Stimulated activated CD8-positive, alpha-beta memory T cell treated with anti-CD3 and anti-CD28 coated beads, Interleukin-15, amount 100 ng/mL, for 24 hours (primary cell): Measurements from ENCODE around the gene DTNB.
"Not testable (repeated sequence)": the region's sequence is repeated elsewhere in the genome, so short reads cannot be mapped to it uniquely, and the experiment has no call there.

ENCODE experiments used
- DNase-seq: peaks from one replicate; pipeline ENCODE4 v3.0.0-alpha.2; 2020; ENCODE audit warnings: low read depth

The DTNB gene

DNA sequence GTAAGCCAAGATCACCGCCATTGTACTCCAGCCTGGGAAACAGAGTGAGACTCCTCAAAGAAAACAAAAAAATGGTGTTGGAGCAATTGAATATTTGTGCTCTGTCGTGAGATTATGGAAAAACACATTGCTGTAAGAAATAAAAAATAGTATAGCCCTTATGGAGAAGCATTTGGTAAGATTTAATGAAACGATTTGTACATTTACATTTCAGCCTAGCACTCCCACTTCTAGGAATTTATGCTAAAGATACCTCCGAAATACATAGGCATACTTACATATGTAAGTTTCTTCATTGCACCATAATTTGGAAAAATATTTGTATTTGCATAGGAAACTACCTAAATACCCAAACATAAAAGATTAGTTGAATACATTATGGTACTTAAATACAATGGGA is 8.7 kb upstream of the DTNB start:
- no peak for DNase-seq

DNA sequence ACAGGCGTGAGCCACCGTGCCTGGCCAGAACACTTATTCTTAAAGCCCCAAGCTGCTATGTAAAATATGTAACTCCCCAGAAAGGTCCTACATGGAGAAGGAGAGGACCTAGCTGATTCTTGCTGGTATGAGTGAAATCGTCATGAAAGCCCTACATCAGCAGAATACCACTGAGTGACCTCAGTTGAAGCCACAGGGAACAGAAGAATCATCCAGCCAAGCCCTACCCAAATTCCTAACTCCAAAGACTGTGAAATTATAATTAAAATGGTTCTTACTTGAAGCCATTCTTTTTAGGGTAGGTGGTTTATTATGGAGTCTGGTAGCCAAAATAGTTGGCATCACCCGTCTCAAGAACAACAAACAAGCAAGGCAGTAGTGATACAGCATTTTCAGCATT is 4.5 kb upstream of the DTNB start:
- DNase-seq: no peak

DNA sequence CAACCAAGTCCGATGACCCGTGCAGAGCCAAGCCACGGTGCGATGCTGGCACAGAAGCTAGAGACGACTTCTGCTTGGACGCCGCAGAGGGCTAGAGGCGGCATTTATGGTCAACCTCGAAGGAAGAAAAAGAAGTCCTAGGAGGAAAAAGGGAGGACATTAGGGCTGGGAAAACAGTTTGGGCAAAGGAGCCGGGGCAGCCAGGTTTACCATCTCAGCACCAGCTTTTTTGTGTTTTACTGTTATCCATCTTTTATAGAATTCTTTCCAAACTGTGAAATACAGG is 643 bp upstream of the DTNB start:
- DNase-seq: no peak

DNA sequence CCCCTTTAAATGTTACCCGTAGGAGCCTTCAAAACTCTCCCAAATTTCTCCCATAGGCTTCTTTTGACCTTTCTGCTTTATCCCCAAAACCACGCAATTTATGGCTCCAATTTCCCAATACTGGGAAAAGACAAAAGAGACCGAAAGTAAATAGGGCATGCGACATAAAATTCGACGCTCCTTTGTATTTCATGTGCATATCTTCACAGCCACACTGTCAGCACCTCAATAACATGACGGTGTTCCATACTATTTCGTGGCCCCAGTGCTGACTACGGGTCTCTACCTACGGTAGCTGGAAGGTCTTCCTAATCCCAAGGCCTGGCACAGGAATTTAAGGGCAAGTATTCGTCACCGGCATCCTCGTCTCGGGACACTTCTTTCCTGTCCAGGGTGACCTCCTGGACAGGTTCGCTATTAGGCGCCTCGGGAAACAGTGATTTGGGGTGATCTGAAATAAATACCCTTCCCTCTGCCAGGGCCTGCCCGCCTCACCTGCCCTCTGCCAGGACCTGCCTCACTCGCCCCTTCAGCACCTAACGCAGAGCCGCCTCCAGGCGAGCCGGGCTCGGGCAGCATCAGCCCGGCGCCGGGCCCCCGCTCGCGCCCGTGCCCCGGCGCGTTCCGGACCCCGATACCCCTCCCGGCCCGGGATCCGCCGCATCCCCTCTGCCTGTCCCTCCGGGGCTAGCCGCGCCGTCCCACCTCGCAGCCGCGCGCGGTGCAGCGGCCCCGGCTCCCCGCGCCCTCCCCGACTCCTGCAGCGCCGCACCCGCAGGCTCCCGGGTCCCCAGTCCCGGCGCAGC is 680 bp downstream of the DTNB start:
- peak; percentile 21 for DNase-seq

DNA sequence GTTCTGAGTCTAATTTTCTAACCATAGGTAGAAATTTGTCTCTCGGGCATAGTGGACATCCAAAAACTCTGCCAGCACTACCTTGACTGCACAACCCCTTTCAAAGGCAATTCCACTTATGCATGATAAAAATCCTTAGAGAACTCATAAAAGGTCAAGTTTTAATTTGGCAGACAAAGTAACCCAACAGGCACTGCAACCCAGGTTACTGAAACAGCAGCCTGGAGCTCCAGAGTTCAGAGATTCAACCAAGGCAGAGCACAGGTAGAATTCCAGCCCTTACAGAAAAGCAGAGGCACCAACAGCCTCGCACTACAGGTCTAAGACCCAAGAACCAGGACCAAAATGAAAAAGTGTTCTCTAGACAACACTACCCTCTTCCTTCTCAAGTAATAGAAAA is 1.8 kb downstream of the DTNB start:
- DNase-seq: no peak

DNA sequence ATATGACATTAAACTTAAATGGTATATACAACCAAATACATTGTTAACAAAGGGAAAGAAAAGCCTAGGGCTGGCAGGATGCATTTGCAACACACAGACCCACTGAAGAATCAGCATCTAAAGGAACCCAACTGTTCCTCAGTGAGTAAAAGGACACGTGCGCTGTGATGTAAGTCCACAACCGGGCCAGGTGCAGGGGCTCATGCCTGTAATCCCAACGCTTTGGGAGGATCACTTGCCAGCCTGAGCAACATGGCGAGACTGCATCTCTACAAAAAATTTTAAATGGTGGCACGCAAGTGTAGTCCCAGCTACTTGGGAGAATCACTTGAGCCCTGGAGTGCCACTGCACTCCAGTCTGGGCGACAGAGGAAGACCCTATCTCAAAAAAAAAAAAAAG is 3.9 kb downstream of the DTNB start:
- no peak for DNase-seq

DNA sequence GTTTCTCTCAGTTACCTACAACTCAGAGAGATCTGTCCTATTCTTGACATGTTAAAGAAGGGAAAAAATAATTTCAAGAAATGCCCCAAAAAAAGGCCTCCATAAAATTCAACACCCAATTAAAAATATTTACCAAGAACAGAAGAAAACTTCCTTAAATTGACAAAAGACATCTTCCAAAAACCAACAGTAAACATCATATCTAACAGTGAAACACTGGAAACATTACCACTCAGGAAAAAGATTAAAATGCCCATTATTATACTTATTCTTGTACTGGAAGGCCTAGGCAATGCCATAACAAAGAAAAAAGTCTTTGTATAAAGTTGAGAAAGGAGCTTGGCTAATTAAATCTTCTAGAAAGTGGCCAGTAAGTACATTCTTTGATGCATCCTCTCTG is 7.2 kb downstream of the DTNB start:
- no peak for DNase-seq

DNA sequence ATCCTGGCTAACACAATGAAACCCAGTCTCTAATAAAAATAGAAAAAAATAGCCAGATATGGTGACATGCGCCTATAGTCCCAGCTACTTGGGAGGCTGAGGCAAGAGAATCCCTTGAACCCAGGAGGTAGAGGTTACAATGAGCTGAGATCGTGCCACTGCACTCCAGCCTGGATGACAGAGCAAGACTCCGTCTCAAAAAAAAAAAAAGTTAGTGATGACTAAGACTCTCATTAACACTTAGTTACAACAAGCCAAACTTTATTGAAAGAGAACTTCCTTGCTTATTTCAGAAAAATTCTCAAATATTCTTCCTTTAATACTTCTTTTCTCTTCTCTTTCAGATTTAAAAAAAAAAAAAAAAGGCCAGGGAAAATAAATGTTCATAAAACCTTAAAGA is 7.9 kb downstream of the DTNB start:
- not testable (repeated sequence) for DNase-seq

DNA sequence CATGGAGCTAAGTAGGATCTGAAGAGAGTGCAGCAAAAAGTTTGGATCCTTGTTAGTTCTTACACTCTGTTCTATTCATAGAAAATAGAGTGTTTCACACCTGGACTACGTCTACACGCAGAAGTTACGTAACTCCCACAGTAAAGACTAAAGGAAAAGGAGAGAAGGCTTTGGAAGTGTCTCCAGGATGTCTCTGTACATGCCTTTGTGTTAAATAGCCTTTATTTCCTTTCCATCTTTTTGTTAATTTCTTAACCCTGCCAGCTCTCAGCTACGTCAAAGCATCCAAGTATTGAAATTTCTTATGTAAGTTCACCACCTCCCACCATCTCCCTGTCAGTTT is 8.4 kb downstream of the DTNB start:
- no peak for DNase-seq

DNA sequence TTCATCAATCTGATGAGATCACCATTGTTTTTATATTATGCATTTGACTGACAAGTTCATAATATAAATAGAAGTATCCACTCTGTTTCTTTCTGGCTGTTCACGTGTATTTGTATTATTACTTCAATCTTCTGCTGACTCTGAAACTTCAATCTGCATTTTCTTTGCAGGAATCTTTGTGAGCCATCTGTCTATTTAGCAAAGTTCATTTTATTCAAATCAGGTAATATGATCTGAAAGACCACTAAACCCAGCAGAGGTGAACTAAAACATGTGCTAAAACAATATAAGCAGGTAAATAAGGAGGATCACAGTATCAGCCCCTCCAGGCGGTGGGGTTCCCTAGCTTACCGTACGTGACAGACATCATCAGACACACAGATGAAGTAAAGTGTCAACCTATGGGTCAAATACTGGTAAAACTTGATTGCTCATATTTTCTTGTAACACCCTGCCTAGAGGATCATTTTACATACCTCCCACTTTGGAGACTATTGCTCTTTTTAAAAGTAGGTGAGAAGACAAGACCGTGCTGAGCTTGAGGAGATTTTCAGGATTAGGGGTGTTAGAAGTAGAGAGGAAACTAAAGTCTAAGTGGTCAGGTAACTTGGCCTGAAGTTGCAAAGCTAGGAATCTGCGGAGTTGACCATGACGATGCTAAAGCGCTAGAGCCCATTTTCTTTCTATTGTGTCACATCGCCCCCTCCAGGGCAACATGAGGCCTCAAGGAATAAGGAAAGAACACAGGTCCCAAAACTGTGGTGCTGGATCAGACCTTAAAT is 9.0 kb downstream of the DTNB start:
- DNase-seq: no peak

DNA sequence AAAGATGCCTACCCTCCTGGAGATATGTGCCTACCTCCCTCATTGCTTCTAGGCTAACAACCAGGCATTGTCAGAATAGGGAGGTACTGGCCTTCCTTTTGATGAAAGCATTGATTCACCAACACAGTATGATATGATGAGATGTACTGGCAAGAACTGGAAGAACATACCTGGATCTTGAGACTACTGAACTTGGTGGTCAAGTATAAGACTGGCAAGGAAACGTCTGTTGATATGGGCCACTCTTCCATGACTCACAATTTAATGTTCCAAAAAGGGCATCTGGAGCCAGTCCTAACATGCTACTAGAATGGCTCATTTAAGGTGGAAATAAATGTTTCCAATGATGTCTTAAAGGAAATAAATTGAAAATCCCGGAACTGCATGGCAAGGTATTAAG is 18.1 kb downstream of the DTNB start:
- no peak for DNase-seq

DNA sequence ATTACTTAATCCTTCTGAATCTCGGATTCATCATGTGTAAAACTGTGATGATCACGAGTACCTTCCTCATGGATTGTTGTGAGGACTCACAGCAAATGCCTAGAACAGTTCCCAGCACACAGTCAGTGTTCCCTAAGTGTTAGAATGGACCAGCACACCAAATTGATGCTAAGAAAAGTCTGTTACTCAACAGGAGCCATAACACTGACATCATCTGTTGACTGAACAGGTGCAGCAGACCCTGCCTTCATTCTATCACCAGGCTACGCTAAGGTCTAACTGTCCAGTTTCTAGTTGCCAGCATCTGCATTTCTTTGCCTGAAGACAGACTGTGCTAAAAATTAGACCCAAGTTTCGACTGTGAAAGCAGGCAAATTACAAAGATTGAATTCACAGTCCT is 18.6 kb downstream of the DTNB start:
- DNase-seq: no peak

DNA sequence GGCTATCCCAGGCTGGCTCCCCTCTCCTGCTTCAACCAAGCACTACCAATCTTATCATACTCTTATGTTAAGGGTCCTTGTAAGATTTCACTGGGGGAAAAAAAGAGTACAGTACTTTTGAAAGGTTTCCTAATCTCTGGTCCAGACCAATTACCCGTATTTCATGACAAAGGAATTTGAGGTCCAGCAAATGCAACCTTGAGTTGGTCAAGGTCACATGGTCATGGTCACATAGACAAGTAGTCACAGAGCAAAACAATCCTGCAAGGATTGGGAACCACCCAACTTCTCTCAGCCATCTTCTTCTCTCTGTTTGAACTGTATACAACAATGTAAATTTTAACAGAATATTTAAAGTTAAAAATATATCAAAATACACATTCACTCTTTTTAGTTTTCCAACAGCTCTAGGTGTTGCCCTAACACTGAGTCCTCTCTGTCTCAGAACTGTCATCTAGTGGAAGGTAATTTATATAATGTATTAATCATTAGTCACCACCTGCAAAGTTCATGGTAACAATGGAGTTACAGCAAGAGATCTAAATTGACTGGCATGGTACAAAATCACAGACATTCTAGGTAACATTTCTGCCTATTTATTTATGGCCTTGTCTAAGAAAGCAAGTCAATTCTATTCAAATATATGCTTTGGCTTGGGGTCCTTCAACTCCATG is 21.5 kb downstream of the DTNB start:
- DNase-seq: no peak

DNA sequence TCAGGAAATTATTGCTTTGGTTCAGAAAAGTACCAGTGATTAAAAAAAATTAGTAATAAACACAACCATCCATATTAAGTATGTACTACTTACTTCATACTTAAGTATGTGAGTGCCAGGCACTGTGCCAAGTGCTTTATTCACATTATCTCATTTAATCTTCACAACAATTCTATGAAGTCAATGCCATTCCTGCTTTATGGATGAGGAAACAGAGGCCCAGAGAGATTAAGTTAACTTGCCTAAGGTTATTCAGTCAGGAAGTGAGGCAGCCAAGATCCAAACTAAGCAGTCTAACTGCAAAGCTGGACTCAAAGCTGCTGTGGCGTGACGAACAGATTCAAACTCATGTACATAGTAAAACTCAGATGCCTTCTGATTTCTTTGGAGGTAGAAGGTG is 22.3 kb downstream of the DTNB start:
- no peak for DNase-seq

DNA sequence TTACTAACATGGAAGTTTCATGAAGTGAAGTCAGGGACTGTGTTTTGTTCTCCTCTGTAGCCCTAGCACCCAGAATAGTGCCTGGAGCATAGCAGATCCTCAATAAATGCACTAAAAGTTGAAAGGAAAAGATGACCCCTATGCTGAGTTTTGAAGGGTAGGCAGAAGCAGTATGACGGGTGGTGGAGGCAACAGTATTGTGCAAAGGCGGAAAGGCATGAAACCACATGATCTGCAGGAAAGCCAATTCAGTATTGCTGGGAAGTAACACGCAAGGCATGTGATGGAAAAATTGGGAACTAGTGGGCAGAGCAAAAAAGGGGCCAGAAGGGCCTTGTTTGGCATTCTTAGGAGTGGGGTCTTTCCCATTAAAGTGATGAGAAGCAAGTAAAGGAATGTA is 23.1 kb downstream of the DTNB start:
- DNase-seq: no peak

DNA sequence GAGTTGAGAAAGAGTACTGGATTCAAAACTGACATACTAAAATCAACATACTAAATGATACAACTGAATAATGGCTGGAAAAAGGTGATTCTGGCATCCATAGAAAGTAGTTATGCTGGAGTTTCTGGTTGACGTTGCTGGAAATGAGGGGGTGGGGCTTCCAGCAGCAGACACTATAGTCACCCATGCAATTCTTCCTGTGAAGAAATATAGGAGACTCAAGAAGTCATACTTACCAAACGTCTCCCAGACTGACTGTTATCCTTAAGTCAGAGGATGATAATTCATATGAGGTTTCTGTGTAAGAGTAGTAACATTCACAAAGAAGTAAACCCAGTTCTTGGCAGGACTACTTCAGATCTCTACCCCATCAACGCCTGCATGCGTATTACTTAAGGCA is 23.6 kb downstream of the DTNB start:
- no peak for DNase-seq

DNA sequence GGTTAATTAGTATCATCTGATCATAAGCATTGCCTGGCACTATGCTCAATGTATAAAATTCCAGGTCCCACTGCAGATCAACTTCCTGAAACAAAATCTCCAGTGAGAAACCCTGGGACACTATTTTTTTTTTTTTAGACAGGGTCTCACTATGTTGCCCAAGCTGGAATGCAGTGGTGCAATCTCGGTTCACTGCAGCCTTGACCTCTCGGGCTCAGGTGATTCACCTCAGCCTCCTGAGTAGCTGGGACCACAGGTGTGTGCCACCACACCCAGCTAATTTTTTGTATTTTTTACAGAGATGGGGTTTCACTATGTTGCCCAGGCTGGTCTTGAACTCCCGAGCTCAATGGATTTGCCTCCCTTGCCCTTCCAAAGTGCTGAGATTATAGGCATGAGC is 31.1 kb downstream of the DTNB start:
- DNase-seq: no peak

DNA sequence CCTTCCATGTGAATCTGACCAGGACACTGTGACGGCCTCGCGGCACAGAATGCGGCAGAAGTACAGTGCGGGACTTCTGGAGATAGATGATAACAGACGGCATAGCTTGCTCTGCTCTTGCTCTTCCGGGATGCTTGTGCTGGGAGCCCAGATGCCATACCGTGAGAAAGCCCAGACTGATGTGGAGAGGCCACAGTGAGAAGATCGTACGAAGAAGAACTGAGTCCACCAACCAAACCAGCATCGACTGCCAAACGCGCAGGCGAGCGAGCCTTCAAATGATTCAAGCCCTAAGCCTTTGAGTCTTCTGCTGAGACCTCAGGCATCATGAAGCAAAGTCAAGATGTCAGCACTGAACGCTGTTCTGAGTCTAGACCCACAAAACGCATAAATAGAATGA is 33.7 kb downstream of the DTNB start:
- DNase-seq: no peak

DNA sequence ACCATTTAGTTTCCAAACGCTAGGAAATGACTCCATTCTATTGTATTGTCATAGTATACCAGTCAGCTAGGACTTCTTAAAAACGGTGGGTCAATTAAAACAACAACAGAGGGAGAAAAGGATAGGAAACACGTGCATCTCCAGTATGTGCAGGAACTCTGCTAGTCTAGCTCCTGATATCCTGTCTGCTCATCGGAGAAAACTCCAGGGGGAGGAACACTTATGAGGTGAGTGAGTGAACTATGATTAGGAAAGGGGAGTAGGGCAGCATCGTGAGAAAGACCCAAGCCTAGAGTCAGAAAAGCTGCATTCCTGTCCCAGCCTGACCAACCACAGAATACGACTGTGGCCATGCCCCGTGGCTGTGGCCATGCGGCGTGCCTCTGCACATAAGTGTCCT is 34.2 kb downstream of the DTNB start:
- no peak for DNase-seq

DNA sequence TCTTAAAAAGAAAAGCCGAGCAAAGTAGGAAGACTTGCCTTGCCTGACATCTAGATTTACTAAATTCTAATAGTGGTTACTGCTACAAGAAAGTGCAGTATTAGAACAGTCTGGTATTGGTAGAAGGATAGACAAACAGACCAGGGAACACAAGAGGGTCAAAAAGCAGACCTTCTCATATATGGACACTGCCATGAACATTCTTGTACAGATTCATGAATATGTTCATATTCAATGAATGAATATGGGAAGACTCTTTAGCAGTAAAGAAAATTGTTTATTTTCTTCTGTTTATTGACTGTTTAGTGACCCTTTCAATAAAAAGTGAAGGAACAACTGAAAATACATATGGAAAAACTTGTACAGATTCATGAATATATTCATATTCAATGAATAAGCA is 37.6 kb downstream of the DTNB start:
- no peak for DNase-seq

DNA sequence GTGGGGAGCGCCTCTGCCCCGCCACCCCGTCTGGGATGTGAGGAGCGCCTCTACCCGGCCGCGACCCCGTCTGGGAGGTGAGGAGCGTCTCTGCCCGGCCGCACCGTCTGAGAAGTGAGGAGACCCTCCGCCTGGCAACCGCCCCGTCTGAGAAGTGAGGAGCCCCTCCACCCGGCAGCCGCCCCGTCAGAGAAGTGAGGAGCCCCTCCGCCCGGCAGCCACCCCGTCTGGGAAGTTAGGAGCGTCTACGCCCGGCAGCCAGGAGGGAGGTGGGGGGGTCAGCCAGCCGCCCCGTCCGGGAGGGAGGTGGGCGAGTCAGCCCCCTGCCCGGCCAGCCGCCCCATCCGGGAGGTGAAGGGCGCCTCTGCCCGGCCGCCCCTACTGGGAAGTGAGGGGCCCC is 39.6 kb downstream of the DTNB start:
- DNase-seq: not testable (repeated sequence)

DNA sequence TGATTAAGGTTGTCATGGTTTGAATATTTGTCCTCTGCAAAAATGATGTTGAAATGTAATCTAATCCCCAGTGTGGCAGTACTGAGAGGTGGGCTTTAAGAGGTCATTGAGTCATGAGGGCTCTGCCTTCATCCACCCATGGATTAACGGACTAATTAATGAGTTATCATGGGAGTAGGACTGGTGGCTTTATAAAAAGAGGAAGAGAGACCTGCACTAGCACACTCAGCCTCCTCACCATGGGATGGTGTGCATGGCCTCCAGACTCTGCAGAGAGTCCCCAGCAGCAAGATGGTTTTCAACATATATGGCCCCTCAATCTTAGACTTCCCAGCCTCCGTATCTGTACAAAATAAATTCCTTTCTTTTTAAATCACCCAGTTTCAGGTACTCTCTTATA is 41.0 kb downstream of the DTNB start:
- no peak for DNase-seq

DNA sequence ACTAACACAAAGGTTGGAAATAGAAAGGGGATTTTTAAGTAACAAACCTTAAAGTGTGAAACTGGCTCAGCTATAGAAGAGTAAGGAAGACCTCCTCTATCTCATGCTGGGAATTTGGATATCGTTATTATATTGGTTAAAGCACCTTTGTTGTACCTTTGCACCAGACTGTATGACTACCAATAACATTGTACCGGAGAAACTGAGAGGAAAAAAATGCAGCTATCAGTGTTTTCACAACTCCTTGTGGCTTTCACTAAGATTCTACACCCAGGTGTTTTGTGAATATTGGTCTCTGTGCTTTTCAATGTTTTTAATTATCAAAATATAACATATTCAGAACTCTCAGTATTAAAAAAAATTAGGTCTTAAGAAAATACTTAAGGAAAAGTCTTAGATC is 48.7 kb downstream of the DTNB start:
- DNase-seq: no peak

DNA sequence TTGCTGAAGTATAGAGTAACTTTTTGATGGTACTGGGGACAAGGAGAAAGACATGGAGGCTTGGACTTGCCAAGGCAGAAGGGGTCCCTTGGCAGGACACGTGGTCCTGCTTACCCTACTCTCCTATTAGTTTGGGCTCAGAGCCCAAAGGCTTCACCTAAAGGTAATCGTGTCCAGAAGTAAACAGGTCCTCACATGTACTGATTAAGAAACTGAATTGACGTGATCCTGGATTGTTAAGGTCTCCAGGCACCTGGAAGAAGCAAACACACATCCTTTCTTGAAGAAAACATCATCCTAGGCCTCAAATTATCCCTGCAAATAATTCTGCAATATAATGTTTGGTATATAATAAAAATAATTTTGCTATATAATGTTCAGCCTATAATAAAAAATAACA is 50.0 kb downstream of the DTNB start:
- DNase-seq: no peak
